HG03378 (cell line): ENCODE measurements around the gene CNTN5.
"Not testable (repeated sequence)": the region's sequence is repeated elsewhere in the genome, so short reads cannot be mapped to it uniquely, and the experiment has no call there.

ENCODE experiments used
- ATAC-seq: cut with Tn5 transposase; IDR thresholded peaks from one replicate; pipeline ENCODE4 v1.9.1; 2021; ENCODE audit warnings: mild to moderate bottlenecking, moderate library complexity; ENCODE audit not compliant: unreplicated experiment

CNTN5 gene

GRCh38 chr11:99020352-99021225, at the start of gene CNTN5:
CNTN5 (plus strand) TSS chr11:99020949.
- ATAC-seq = peak; percentile 50

- no peak for ATAC-seq
Observed at GRCh38 chr11:98979205-98979604, 41.5 kb upstream of the CNTN5 start.

GRCh38 chr11:99015634-99016454, 4.9 kb upstream of the CNTN5 start:
- ATAC-seq = peak; percentile 68

GRCh38 chr11:99019696-99020095, 1.1 kb upstream of the CNTN5 start:
- no peak for ATAC-seq

- no peak for ATAC-seq
Observed at GRCh38 chr11:99037057-99037456, 16.3 kb downstream of the CNTN5 start.

- no peak for ATAC-seq
Observed at GRCh38 chr11:99063331-99063730, 42.6 kb downstream of the CNTN5 start.

- ATAC-seq = no peak
Observed at GRCh38 chr11:99065121-99065520, 44.4 kb downstream of the CNTN5 start.

- ATAC-seq = no peak
Observed at GRCh38 chr11:99066618-99067317, 46.0 kb downstream of the CNTN5 start.

- no peak for ATAC-seq
Observed at GRCh38 chr11:99068832-99069231, 48.1 kb downstream of the CNTN5 start.

GRCh38 chr11:99069856-99070444, 49.2 kb downstream of the CNTN5 start:
- ATAC-seq = peak; percentile 80

- ATAC-seq = no peak
Observed at GRCh38 chr11:99079576-99079975, 58.8 kb downstream of the CNTN5 start.

- no peak for ATAC-seq
Observed at GRCh38 chr11:99080154-99080553, 59.4 kb downstream of the CNTN5 start.

- no peak for ATAC-seq
Observed at GRCh38 chr11:99098258-99098657, 77.5 kb downstream of the CNTN5 start.

- peak; percentile 84 for ATAC-seq
Observed at GRCh38 chr11:99098751-99099150, 78.0 kb downstream of the CNTN5 start.

- ATAC-seq = no peak
Observed at GRCh38 chr11:99117603-99118002, 96.9 kb downstream of the CNTN5 start.

GRCh38 chr11:99133862-99134261, 113.1 kb downstream of the CNTN5 start:
- not testable (repeated sequence) for ATAC-seq

- ATAC-seq = no peak
Observed at GRCh38 chr11:99135508-99135907, 114.8 kb downstream of the CNTN5 start.

- no peak for ATAC-seq
Observed at GRCh38 chr11:99142237-99142636, 121.5 kb downstream of the CNTN5 start.

- ATAC-seq = peak; percentile 55
Observed at GRCh38 chr11:99148352-99148751, 127.6 kb downstream of the CNTN5 start.

GRCh38 chr11:99154277-99154676, 133.5 kb downstream of the CNTN5 start:
- ATAC-seq = no peak

GRCh38 chr11:99160447-99160846, 139.7 kb downstream of the CNTN5 start:
- ATAC-seq = no peak
